WTC11 (cell line): ENCODE measurements around the gene KNTC1. TPM values are rescaled to one million over a fixed set of nuclear protein-coding genes. Genes with fewer than 3 reads are reported as not detected.

Experiments used
- ATAC-seq: fragments of 200-7000 bp; cut with Tn5 transposase; 2 replicates; pipeline ENCODE4 v1.10.0; 2021; ENCODE audit warnings: mild to moderate bottlenecking, moderate library complexity
- CTCF ChIA-PET: fragments of 300-600 bp; sonication (Branson Sonifier 250); formaldehyde crosslinking; loops from one replicate; lab custom pipeline; 2021; ENCODE audit warnings: antibody characterized with exemption; lab: Charles Lee
- POLR2A ChIA-PET: fragments of 350-600 bp; sonication (Branson Sonifier 250); formaldehyde crosslinking; loops from one replicate; lab custom pipeline; 2021; ENCODE audit warnings: antibody characterized with exemption; lab: Charles Lee
- DNase-seq: peaks from one replicate; pipeline ENCODE4 v3.0.0; 2021; ENCODE audit warnings: low spot score
- H3K27ac Mint-ChIP-seq: 2 replicates; pipeline ENCODE4 v1.8.0; 2021; ENCODE audit warnings: mixed read lengths
- H3K27me3 Mint-ChIP-seq: 2 replicates; pipeline ENCODE4 v1.8.0; 2021; ENCODE audit warnings: low read depth, mild to moderate bottlenecking, moderate library complexity, mixed read lengths
- H3K36me3 Mint-ChIP-seq: 2 replicates; pipeline ENCODE4 v1.8.0; 2021; ENCODE audit warnings: mixed read lengths
- H3K4me1 Mint-ChIP-seq: 2 replicates; pipeline ENCODE4 v1.8.0; 2022; ENCODE audit warnings: mixed read lengths
- H3K4me3 Mint-ChIP-seq: 2 replicates; pipeline ENCODE4 v1.8.0; 2021; ENCODE audit warnings: mild to moderate bottlenecking, moderate library complexity, mixed read lengths
- H3K9me3 Mint-ChIP-seq: 2 replicates; pipeline ENCODE4 v1.8.0; 2021; ENCODE audit warnings: mixed read lengths
- ATF1 ChIP-seq: sonication (generic); formaldehyde crosslinking; IDR thresholded peaks from 2 replicates; pipeline ENCODE4 v1.8.1; 2023; ENCODE audit warnings: mild to moderate bottlenecking, moderate library complexity, missing genetic modification reagents
- FOXK1 ChIP-seq: sonication (generic); formaldehyde crosslinking; IDR thresholded peaks from 2 replicates; pipeline ENCODE4 v1.8.0; 2022; ENCODE audit warnings: mild to moderate bottlenecking, moderate library complexity, missing genetic modification reagents
- GTF2I ChIP-seq: fragments of 250-450 bp; sonication (Bioruptor Pico); conservative IDR thresholded peaks from 2 replicates; pipeline ENCODE4 v1.4.0; 2021; ENCODE audit warnings: mild to moderate bottlenecking
- MXD4 ChIP-seq: fragments of 250-450 bp; sonication (Bioruptor Pico); IDR thresholded peaks from 2 replicates; pipeline ENCODE4 v1.8.0; 2021; ENCODE audit warnings: mild to moderate bottlenecking, moderate library complexity, borderline replicate concordance
- MYBL2 ChIP-seq: sonication (generic); formaldehyde crosslinking; IDR thresholded peaks from 2 replicates; pipeline ENCODE4 v1.8.1; 2023; ENCODE audit warnings: mild to moderate bottlenecking, moderate library complexity, missing genetic modification reagents
- NFATC4 ChIP-seq: fragments of 250-450 bp; sonication (Bioruptor Pico); IDR thresholded peaks from 2 replicates; pipeline ENCODE4 v1.9.0; 2021; ENCODE audit warnings: mild to moderate bottlenecking
- SMAD3 ChIP-seq: sonication (generic); formaldehyde crosslinking; IDR thresholded peaks from 2 replicates; pipeline ENCODE4 v1.8.0; 2022; ENCODE audit warnings: missing genetic modification reagents, mild to moderate bottlenecking, borderline replicate concordance
- TCF7 ChIP-seq: sonication (generic); formaldehyde crosslinking; IDR thresholded peaks from 2 replicates; pipeline ENCODE4 v1.8.0; 2022; ENCODE audit warnings: mild to moderate bottlenecking, low read depth, missing genetic modification reagents, moderate library complexity
- TEAD1 ChIP-seq: sonication (generic); formaldehyde crosslinking; IDR thresholded peaks from 2 replicates; pipeline ENCODE4 v1.8.0; 2022; ENCODE audit warnings: mild to moderate bottlenecking, missing genetic modification reagents
- ZNF219 ChIP-seq: sonication (generic); formaldehyde crosslinking; IDR thresholded peaks from 2 replicates; pipeline ENCODE4 v1.8.0; 2023; ENCODE audit warnings: missing genetic modification reagents, mild to moderate bottlenecking, borderline replicate concordance
- ZNF416 ChIP-seq: fragments of 250-450 bp; sonication (Bioruptor Pico); IDR thresholded peaks from 2 replicates; pipeline ENCODE4 v1.9.0; 2021; ENCODE audit warnings: mild to moderate bottlenecking, inconsistent platforms
- total RNA-seq: library from RNA; stranded (reverse); gene quantifications from 3 replicates; pipeline ENCODE4 v1.2.3, GENCODE V29; 2021
- TF ChIP-seq, protein P1 (sequence below): sonication (generic); formaldehyde crosslinking; IDR thresholded peaks from 2 replicates; pipeline ENCODE4 v1.8.0; 2022; ENCODE audit warnings: mild to moderate bottlenecking, missing genetic modification reagents
- TF ChIP-seq, protein P2 (sequence below): sonication (generic); formaldehyde crosslinking; IDR thresholded peaks from 2 replicates; pipeline ENCODE4 v1.8.0; 2023; ENCODE audit warnings: missing genetic modification reagents
- TF ChIP-seq, protein P3 (sequence below): sonication (generic); formaldehyde crosslinking; IDR thresholded peaks from 2 replicates; pipeline ENCODE4 v1.8.0; 2022; ENCODE audit warnings: mild to moderate bottlenecking, missing genetic modification reagents
- TF ChIP-seq, protein P4 (sequence below): sonication (generic); formaldehyde crosslinking; IDR thresholded peaks from 2 replicates; pipeline ENCODE4 v1.8.1; 2023; ENCODE audit warnings: mild to moderate bottlenecking, moderate library complexity, missing genetic modification reagents
- TF ChIP-seq, protein P5 (sequence below): fragments of 250-450 bp; sonication (Bioruptor Pico); conservative IDR thresholded peaks from 2 replicates; pipeline ENCODE4 v1.9.0; 2021; ENCODE audit warnings: mild to moderate bottlenecking
- TF ChIP-seq, protein P6 (sequence below): sonication (generic); formaldehyde crosslinking; IDR thresholded peaks from 2 replicates; pipeline ENCODE4 v1.8.1; 2022; ENCODE audit warnings: mild to moderate bottlenecking, moderate library complexity, missing genetic modification reagents

Gene KNTC1
- total RNA-seq, 1 experiment from 2014 or later, result 85.1 TPM

DNA sequence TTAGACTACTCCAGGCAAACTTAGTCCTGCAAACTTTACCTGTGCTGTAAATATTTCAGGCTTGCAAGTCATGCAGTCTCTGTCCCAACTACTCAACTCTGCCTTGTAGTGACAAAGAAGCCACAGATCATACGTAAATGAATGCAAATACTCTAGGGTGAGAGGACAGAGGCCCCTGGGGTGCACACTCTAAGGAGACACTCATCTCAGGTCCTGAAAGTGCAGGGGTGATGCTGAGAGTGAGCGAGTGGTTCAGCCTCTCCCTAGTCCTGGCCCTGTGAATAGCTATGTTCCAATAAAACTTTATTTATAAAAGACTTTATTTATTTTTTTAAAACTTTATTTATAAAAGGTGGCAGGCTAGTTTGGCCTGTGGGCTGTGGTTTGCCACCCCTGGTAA is 141.2 kb downstream of the KNTC1 start:
- Mint-ChIP-seq H3K27me3 (no peaks in the 10 kb centered on the region), H3K36me3 (no peaks in the 10 kb centered on the region), H3K27ac (peak overlapping the region; percentile 18; the same call in 1 of the 2 replicates), H3K9me3 (no peaks in the 10 kb centered on the region), H3K4me3 (no peak overlapping the region), H3K4me1 (peaks cover 8% of the 10 kb centered on the region)
- TF ChIP-seq, protein P1, sequence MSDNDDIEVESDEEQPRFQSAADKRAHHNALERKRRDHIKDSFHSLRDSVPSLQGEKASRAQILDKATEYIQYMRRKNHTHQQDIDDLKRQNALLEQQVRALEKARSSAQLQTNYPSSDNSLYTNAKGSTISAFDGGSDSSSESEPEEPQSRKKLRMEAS, result no peak
- TF ChIP-seq TCF7 (no peak), NFATC4 (CRISPR knock-in tag) (no peak), FOXK1 (CRISPR knock-in tag) (no peak), ZNF416 (CRISPR knock-in tag) (no peak)
- TF ChIP-seq, protein P2, sequence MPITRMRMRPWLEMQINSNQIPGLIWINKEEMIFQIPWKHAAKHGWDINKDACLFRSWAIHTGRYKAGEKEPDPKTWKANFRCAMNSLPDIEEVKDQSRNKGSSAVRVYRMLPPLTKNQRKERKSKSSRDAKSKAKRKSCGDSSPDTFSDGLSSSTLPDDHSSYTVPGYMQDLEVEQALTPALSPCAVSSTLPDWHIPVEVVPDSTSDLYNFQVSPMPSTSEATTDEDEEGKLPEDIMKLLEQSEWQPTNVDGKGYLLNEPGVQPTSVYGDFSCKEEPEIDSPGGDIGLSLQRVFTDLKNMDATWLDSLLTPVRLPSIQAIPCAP, result no peak
- TF ChIP-seq, protein P3, sequence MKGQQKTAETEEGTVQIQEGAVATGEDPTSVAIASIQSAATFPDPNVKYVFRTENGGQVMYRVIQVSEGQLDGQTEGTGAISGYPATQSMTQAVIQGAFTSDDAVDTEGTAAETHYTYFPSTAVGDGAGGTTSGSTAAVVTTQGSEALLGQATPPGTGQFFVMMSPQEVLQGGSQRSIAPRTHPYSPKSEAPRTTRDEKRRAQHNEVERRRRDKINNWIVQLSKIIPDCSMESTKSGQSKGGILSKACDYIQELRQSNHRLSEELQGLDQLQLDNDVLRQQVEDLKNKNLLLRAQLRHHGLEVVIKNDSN (CRISPR knock-in tag), result no peak
- TF ChIP-seq, protein P4, sequence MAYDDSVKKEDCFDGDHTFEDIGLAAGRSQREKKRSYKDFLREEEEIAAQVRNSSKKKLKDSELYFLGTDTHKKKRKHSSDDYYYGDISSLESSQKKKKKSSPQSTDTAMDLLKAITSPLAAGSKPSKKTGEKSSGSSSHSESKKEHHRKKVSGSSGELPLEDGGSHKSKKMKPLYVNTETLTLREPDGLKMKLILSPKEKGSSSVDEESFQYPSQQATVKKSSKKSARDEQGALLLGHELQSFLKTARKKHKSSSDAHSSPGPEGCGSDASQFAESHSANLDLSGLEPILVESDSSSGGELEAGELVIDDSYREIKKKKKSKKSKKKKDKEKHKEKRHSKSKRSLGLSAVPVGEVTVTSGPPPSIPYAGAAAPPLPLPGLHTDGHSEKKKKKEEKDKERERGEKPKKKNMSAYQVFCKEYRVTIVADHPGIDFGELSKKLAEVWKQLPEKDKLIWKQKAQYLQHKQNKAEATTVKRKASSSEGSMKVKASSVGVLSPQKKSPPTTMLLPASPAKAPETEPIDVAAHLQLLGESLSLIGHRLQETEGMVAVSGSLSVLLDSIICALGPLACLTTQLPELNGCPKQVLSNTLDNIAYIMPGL, result no peak
- ChIA-PET POLR2A (interaction anchor here (0.6 kb wide), 1 partner anchor 11 kb away, joined by 3 read pairs; no protein-coding TSS in a partner anchor), CTCF (interaction anchor here (0.7 to 2.0 kb wide), 4 partner anchors 8 to 62 kb away, joined by 3 to 12 read pairs (median 4); partner anchors contain the start of gene HCAR1)
- ATAC-seq (peak; percentile 65), DNase-seq (no peak)

DNA sequence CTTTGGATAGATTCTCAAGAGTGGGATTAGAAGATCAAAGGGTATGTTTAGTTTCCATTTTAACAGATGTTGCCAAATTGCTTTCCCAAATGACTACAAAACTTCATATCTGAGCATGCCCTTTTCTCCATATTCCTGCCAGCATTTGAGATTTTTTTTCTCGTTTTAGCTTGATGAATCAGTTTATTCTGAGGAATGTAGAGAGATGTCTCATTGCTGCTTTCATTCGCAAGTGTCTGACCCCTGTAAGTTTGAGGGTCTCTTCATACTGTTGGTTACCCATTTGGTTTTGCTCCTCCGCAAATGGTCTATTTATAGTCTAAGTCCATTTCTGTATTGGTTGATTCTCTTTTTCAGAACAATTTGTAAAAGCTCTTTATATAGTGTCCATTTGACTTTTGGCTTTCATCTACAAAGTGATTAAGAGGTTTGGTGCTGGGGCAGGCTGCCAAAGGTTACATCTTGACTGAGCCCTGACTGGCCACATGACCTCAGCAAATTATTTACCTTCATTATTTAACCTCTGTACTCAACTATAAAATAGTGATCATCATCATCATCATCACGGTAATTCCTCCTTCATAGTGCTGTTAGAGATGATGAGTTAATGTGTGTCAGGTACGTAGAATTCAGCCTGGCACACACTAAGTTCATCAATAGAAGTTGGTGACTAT is 142.5 kb downstream of the KNTC1 start:
- TF ChIP-seq GTF2I (CRISPR knock-in tag) (no peak), SMAD3 (CRISPR knock-in tag) (no peak), ATF1 (CRISPR knock-in tag) (no peak), MXD4 (CRISPR knock-in tag) (no peak), ZNF219 (CRISPR knock-in tag) (no peak), MYBL2 (CRISPR knock-in tag) (no peak), TEAD1 (CRISPR knock-in tag) (no peak)
- TF ChIP-seq, protein P5, sequence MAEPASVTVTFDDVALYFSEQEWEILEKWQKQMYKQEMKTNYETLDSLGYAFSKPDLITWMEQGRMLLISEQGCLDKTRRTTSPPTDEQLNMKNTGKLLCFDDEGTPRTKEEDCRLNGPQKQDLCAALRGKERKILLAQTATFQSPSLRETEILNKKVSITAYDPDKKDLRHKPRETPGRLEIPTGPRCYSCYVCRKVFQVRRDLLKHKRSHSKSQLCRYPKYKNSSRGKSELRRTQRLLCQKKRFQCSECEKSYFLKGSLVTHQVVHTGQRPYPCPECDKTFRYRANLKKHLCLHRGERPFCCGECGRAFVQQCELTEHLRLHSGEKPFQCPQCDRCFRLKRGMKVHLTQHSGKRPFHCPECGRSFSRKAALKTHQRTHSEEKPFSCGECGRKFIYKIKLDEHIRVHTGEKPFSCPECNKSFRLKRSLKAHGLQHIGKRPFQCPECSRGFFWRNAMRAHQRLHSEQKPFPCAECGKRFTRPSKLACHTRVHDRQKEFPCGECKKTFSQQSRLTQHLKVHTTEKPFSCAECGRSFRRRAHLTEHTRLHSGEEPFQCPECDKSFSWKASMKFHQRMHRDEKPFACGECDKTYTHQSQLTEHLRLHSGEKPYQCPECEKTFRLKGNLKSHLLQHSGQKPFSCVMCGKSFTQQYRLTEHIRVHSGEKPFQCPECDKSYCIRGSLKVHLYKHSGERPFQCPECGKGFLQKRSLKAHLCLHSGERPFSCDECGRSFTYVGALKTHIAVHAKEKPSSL (CRISPR knock-in tag), result no peak
- TF ChIP-seq, protein P6, sequence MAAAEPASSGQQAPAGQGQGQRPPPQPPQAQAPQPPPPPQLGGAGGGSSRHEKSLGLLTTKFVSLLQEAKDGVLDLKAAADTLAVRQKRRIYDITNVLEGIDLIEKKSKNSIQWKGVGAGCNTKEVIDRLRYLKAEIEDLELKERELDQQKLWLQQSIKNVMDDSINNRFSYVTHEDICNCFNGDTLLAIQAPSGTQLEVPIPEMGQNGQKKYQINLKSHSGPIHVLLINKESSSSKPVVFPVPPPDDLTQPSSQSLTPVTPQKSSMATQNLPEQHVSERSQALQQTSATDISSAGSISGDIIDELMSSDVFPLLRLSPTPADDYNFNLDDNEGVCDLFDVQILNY (CRISPR knock-in tag), result no peak
- POLR2A ChIA-PET, result interaction anchor here (0.5 to 0.6 kb wide), 2 partner anchors 53 to 257 kb away, joined by 4 to 11 read pairs; no protein-coding TSS in a partner anchor
- no peak for DNase-seq
- Mint-ChIP-seq H3K36me3 (no peaks in the 10 kb centered on the region), H3K4me1 (peaks cover 8% of the 10 kb centered on the region), H3K4me3 (no peak overlapping the region), H3K27me3 (no peaks in the 10 kb centered on the region), H3K9me3 (no peaks in the 10 kb centered on the region), H3K27ac (no peak overlapping the region)
- CTCF ChIA-PET, result interaction anchor here (2.0 kb wide), 1 partner anchor 10 kb away, joined by 12 read pairs; no protein-coding TSS in a partner anchor
- ATAC-seq, result no peak
